PC-9 (cell line): ENCODE measurements around the gene SCAMP1. TPM values are rescaled to one million over a fixed set of nuclear protein-coding genes. Genes with fewer than 3 reads are reported as not detected.

Experiments
- BruUV-seq: library from RNA; stranded (reverse); fragments of 400-500 nt; replicated peaks from 2 replicates; lab custom pipeline; 2021; lab: Mats Ljungman, UMichigan
- CTCF ChIA-PET: fragments of 300-600 bp; sonication (Branson Sonifier 250); formaldehyde crosslinking; loops from one replicate; lab custom pipeline; 2022; ENCODE audit warnings: antibody characterized with exemption; lab: Charles Lee
- POLR2A ChIA-PET: fragments of 300-600 bp; sonication (Branson Sonifier 250); formaldehyde crosslinking; loops from one replicate; lab custom pipeline; 2022; ENCODE audit warnings: antibody characterized with exemption; ENCODE audit not compliant: unreplicated experiment; lab: Charles Lee
- DNase-seq, 2 experiments: peaks; one replicate each; pipeline versions ENCODE4 v3.0.0 to v3.0.0-alpha.2; 2015 to 2022; ENCODE audit warnings: mixed read lengths in 1 of 2
- H2AFZ ChIP-seq: fragments of 200-600 bp; sonication (generic); 2 replicates; pipeline ENCODE4 v1.8.1; 2017; ENCODE audit warnings: antibody characterized with exemption
- H3F3A ChIP-seq: fragments of 200-600 bp; sonication (generic); 2 replicates; pipeline ENCODE4 v1.8.1; 2017; ENCODE audit warnings: antibody characterized with exemption, mild to moderate bottlenecking, low read depth; ENCODE audit not compliant: insufficient read depth
- H3K27ac ChIP-seq: fragments of 200-600 bp; sonication (generic); 2 replicates; pipeline ENCODE4 v1.6.1; 2016; ENCODE audit warnings: mixed run types
- H3K27me3 ChIP-seq: fragments of 200-600 bp; sonication (generic); 2 replicates; pipeline ENCODE4 v1.6.1; 2016; ENCODE audit warnings: low read depth, mixed run types; ENCODE audit not compliant: insufficient read depth
- H3K36me3 ChIP-seq: fragments of 200-600 bp; sonication (generic); 2 replicates; pipeline ENCODE4 v1.6.1; 2016; ENCODE audit warnings: low read depth, mixed run types
- H3K4me1 ChIP-seq: fragments of 200-600 bp; sonication (generic); replicated peaks from 2 replicates; pipeline ENCODE4 v1.6.1; 2016; ENCODE audit warnings: mixed run types; ENCODE audit not compliant: insufficient read depth
- H3K4me2 ChIP-seq: fragments of 200-600 bp; sonication (generic); 2 replicates; pipeline ENCODE4 v1.6.1; 2017; ENCODE audit warnings: mixed run types
- H3K4me3 ChIP-seq: fragments of 200-600 bp; sonication (generic); 2 replicates; pipeline ENCODE4 v1.6.1; 2016; ENCODE audit warnings: mixed run types
- H3K79me2 ChIP-seq: fragments of 200-600 bp; sonication (generic); 2 replicates; pipeline ENCODE4 v1.6.1; 2017; ENCODE audit warnings: low read depth, mixed run types
- H3K9me2 ChIP-seq: fragments of 200-600 bp; sonication (generic); 2 replicates; pipeline ENCODE4 v1.8.1; 2017; ENCODE audit warnings: mild to moderate bottlenecking; ENCODE audit not compliant: insufficient read depth
- H3K9me3 ChIP-seq: fragments of 200-600 bp; sonication (generic); 2 replicates; pipeline ENCODE4 v1.8.1; 2016; ENCODE audit warnings: low read depth; ENCODE audit not compliant: insufficient read depth
- H4K20me1 ChIP-seq: fragments of 200-600 bp; sonication (generic); 2 replicates; pipeline ENCODE4 v1.8.1; 2017; ENCODE audit not compliant: insufficient read depth
- EZH2 ChIP-seq: fragments of 200-600 bp; sonication (generic); IDR thresholded peaks from 2 replicates; pipeline ENCODE4 v1.8.0; 2017; ENCODE audit warnings: antibody characterized with exemption, low read depth
- intact Hi-C: fragments of 100-400 bp; cut with micrococcal nuclease; formaldehyde crosslinking; loops from one replicate; pipeline ENCODE4 v1.10.0; 2022; ENCODE audit not compliant: unreplicated experiment
- total RNA-seq: library from RNA; stranded (reverse); gene quantifications from 2 replicates; pipeline ENCODE4 v1.2.3, GENCODE V29; 2021
- TF ChIP-seq, protein P1 (sequence below): fragments of 200-600 bp; sonication (generic); conservative IDR thresholded peaks from 2 replicates; pipeline ENCODE4 v1.6.1; 2017; ENCODE audit warnings: mixed run types, antibody characterized with exemption, mild to moderate bottlenecking, moderate library complexity

The SCAMP1 gene
- total RNA-seq, 1 experiment from 2014 or later = 38.7 TPM

DNA sequence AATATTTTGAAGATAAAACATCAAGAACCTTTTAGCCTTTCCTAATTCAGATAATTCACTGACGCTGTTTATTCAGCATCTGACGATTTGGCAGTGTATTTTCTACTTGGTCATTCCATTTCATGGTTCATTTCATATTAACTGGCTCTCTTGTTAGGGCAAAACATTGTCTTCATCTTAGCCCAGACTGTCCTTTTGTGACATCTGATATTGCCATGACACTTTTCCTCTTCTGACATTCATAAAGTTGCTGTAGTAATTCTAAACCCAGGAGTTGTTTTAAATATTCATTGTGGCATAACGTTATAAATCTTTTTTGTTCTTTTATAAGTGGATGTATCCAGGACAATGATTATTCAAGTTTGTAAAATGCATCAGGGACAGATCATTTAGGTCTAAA, 1.8 kb downstream of the SCAMP1 start:
- TF ChIP-seq, protein P1, sequence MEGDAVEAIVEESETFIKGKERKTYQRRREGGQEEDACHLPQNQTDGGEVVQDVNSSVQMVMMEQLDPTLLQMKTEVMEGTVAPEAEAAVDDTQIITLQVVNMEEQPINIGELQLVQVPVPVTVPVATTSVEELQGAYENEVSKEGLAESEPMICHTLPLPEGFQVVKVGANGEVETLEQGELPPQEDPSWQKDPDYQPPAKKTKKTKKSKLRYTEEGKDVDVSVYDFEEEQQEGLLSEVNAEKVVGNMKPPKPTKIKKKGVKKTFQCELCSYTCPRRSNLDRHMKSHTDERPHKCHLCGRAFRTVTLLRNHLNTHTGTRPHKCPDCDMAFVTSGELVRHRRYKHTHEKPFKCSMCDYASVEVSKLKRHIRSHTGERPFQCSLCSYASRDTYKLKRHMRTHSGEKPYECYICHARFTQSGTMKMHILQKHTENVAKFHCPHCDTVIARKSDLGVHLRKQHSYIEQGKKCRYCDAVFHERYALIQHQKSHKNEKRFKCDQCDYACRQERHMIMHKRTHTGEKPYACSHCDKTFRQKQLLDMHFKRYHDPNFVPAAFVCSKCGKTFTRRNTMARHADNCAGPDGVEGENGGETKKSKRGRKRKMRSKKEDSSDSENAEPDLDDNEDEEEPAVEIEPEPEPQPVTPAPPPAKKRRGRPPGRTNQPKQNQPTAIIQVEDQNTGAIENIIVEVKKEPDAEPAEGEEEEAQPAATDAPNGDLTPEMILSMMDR = no peak
- no peak for TF ChIP-seq EZH2
- no peaks in the 10 kb centered on the region for H3K9me2 ChIP-seq
- H2AFZ ChIP-seq = no peak overlapping the region
- H3K27me3 ChIP-seq = no peaks in the 10 kb centered on the region
- no peaks in the 10 kb centered on the region for H3K36me3 ChIP-seq
- H3K79me2 ChIP-seq = peaks cover 72% of the 10 kb centered on the region
- peaks cover 15% of the 10 kb centered on the region for H4K20me1 ChIP-seq
- peaks cover 12% of the 10 kb centered on the region for H3K4me1 ChIP-seq
- H3K4me3 ChIP-seq = peak overlapping the region; percentile 86
- intact Hi-C loops = no loop called here
- ChIA-PET POLR2A (no interaction called here), CTCF (no interaction called here)
- H3K27ac ChIP-seq = peak overlapping the region; percentile 87
- peak overlapping the region; percentile 87 for H3K4me2 ChIP-seq
- H3K9me3 ChIP-seq = no peaks in the 10 kb centered on the region
- H3F3A ChIP-seq = peaks cover 12% of the 10 kb centered on the region; the same call in 1 of the 2 replicates
- no peak for DNase-seq
- no TSS peak for BruUV-seq

DNA sequence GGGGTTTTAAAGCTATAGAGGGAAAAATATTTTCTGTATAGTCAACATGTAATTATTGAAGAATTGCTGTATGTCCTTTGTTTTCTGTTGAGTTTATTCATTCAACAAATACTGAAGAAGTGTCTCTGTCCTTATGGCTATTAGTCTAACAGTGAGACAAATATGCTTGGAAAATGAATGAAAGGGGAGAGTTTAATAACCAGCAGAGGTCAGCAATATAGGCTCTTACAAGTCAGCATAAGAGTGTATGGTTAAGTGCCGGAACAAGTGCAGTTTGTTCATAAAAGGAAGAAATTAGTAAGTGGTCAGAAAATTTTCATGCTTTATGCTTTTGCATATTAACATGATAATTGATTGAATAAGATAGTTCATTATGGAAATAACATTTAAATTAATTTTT, 3.6 kb downstream of the SCAMP1 start:
- TF ChIP-seq, protein P1 = no peak
- no peak for TF ChIP-seq EZH2
- no peak for DNase-seq
- intact Hi-C loops = no loop called here
- no TSS peak for BruUV-seq
- peaks cover 82% of the 10 kb centered on the region for H3K79me2 ChIP-seq
- H3K4me2 ChIP-seq = no peak overlapping the region
- peaks cover 12% of the 10 kb centered on the region for H3K4me1 ChIP-seq
- no peak overlapping the region for H3K27ac ChIP-seq
- no peak overlapping the region for H2AFZ ChIP-seq
- CTCF ChIA-PET = no interaction called here
- POLR2A ChIA-PET = no interaction called here
- H3K27me3 ChIP-seq = no peaks in the 10 kb centered on the region
- H3K4me3 ChIP-seq = no peak overlapping the region
- no peaks in the 10 kb centered on the region for H3K36me3 ChIP-seq
- peaks cover 27% of the 10 kb centered on the region for H4K20me1 ChIP-seq
- H3K9me3 ChIP-seq = no peaks in the 10 kb centered on the region
- peaks cover 12% of the 10 kb centered on the region; the same call in 1 of the 2 replicates for H3F3A ChIP-seq
- H3K9me2 ChIP-seq = no peaks in the 10 kb centered on the region

DNA sequence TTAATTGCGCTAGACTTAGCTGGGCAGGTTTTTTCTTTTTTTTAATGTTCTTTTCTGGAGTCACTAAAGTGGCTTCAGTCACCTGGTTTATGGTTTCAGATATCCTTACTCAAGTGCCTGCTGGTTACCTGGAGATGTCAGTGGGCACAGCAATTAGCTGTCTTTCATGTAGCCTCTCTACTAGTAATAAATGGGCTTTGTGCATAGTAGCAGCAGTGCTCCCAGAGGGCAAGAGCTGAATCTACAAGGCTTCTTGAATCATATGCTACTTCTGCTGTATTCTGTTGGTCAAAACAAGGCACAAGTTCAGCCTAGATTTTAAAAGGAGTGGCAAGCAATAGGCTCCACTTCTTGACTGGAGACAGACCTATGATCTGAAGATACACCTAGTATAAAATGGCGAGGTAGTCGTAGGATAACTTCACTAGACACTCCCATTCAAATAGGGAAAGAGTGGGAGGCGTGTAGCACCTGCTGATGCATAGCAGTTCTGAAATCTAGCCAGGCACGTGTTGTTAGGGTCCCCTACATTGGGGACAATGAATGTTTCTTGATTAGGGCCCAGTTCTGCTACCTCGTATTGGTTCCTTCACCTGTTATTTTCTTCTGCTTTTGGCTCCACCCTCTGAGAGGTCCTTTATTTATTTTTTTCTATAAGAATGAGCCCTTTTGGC, 7.0 kb downstream of the SCAMP1 start:
- no peaks in the 10 kb centered on the region for H3F3A ChIP-seq
- no TSS peak for BruUV-seq
- H2AFZ ChIP-seq = no peak overlapping the region
- H3K9me2 ChIP-seq = no peaks in the 10 kb centered on the region
- H3K27ac ChIP-seq = no peak overlapping the region
- H3K9me3 ChIP-seq = no peaks in the 10 kb centered on the region
- no peaks in the 10 kb centered on the region for H3K27me3 ChIP-seq
- H3K4me1 ChIP-seq = peaks cover 4% of the 10 kb centered on the region
- TF ChIP-seq, protein P1 = no peak
- TF ChIP-seq EZH2 = no peak
- POLR2A ChIA-PET = no interaction called here
- intact Hi-C loops = no loop called here
- no peak overlapping the region for H3K4me3 ChIP-seq
- H4K20me1 ChIP-seq = peaks cover 28% of the 10 kb centered on the region
- DNase-seq = no peak
- H3K4me2 ChIP-seq = no peak overlapping the region
- no peaks in the 10 kb centered on the region for H3K36me3 ChIP-seq
- peaks cover 95% of the 10 kb centered on the region for H3K79me2 ChIP-seq
- CTCF ChIA-PET = no interaction called here
